CD8-positive, alpha-beta memory T cell (primary cell): ENCODE results near the gene KRT33A. TPM values are rescaled to one million over a fixed set of nuclear protein-coding genes. Genes with fewer than 3 reads are reported as not detected.
A peak's percentile ranks its signal among the peaks of the same experiment; 100 is the strongest.

ENCODE experiments used
- CTCF ChIA-PET: fragments of 350-600 bp; sonication (Branson Sonifier 250); formaldehyde crosslinking; loops from one replicate; lab custom pipeline; 2021; ENCODE audit warnings: antibody characterized with exemption; lab: Charles Lee
- POLR2A ChIA-PET: fragments of 350-600 bp; sonication (Branson Sonifier 250); formaldehyde crosslinking; loops from one replicate; lab custom pipeline; 2021; ENCODE audit warnings: antibody characterized with exemption; lab: Charles Lee
- DNase-seq, 5 donors: peaks; one replicate each; pipeline versions ENCODE4 v3.0.0 to v3.0.0-alpha.2; 2020 to 2022; ENCODE audit warnings: mixed read lengths in 1 of 5
- H3K27ac ChIP-seq: one replicate; pipeline ENCODE4 v1.7.0; 2013; ENCODE audit warnings: low read depth, mild to moderate bottlenecking, low read length, moderate library complexity
- H3K27me3 ChIP-seq: 2 replicates; pipeline ENCODE4 v1.7.0; 2013; ENCODE audit warnings: low read length, mild to moderate bottlenecking; ENCODE audit not compliant: insufficient read depth, poor library complexity, severe bottlenecking
- H3K36me3 ChIP-seq: 2 replicates; pipeline ENCODE4 v1.7.0; 2013; ENCODE audit warnings: mild to moderate bottlenecking, low read length, moderate library complexity; ENCODE audit not compliant: insufficient read depth
- H3K4me1 ChIP-seq: 2 replicates; pipeline ENCODE4 v1.7.0; 2013; ENCODE audit warnings: mild to moderate bottlenecking, low read length, moderate library complexity; ENCODE audit not compliant: insufficient read depth
- H3K4me3 ChIP-seq: 2 replicates; pipeline ENCODE4 v1.7.0; 2013; ENCODE audit warnings: mild to moderate bottlenecking, low read length
- H3K9me3 ChIP-seq: 2 replicates; pipeline ENCODE4 v1.7.0; 2013; ENCODE audit warnings: mild to moderate bottlenecking, low read length
- H3K27ac Mint-ChIP-seq, 8 donors: one replicate each; pipeline ENCODE4 v1.8.0; 2020 to 2021; ENCODE audit warnings: mixed read lengths in 8 of 8, mild to moderate bottlenecking in 6 of 8, inconsistent platforms in 3 of 8, moderate library complexity in 3 of 8
- H3K27me3 Mint-ChIP-seq, 2 donors: one replicate each; pipeline ENCODE4 v1.8.0; 2020 to 2021; ENCODE audit warnings: mixed read lengths in 2 of 2, mild to moderate bottlenecking in 1 of 2, moderate library complexity in 1 of 2
- H3K36me3 Mint-ChIP-seq, 3 donors: one replicate each; pipeline ENCODE4 v1.8.0; 2020 to 2021; ENCODE audit warnings: mixed read lengths in 3 of 3, inconsistent platforms in 1 of 3, mild to moderate bottlenecking in 1 of 3
- H3K4me1 Mint-ChIP-seq, 3 donors: one replicate each; pipeline ENCODE4 v1.8.0; 2020 to 2021; ENCODE audit warnings: mixed read lengths in 3 of 3, inconsistent platforms in 1 of 3, mild to moderate bottlenecking in 1 of 3
- H3K4me3 Mint-ChIP-seq, 7 donors: one replicate each; pipeline ENCODE4 v1.8.0; 2020 to 2021; ENCODE audit warnings: mixed read lengths in 7 of 7, mild to moderate bottlenecking in 6 of 7, moderate library complexity in 4 of 7, inconsistent platforms in 2 of 7
- H3K9me3 Mint-ChIP-seq, 5 donors: one replicate each; pipeline ENCODE4 v1.8.0; 2020 to 2022; ENCODE audit warnings: mixed read lengths in 5 of 5, mild to moderate bottlenecking in 3 of 5, moderate library complexity in 2 of 5, inconsistent platforms in 1 of 5
- polyA plus RNA-seq: library from polyadenylated mRNA; unstranded; fragments of 300-500 nt; fragmentation: Illumina TruSeq; gene quantifications from one replicate; pipeline ENCODE4 v1.2.3, GENCODE V29; 2021
- total RNA-seq, 2 experiments: library from RNA; stranded (reverse); gene quantifications; one replicate each; pipeline ENCODE4 v1.2.3, GENCODE V29; 2021

The KRT33A gene
- total and polyA plus RNA-seq, 3 experiments from 2014 or later, result not detected

- no peak overlapping the region for H3K27ac ChIP-seq
- Mint-ChIP-seq H3K27me3 (peaks cover 0 to 12% of the 10 kb centered on the region in 2 donors), H3K9me3 (peaks cover 3 to 10% (median 4%) of the 10 kb centered on the region in 5 donors), H3K4me1 (peaks cover 16 to 26% (median 18%) of the 10 kb centered on the region in 3 donors), H3K4me3 (no peak overlapping the region), H3K27ac (no peak overlapping the region), H3K36me3 (peaks cover 0 to 8% (median 0%) of the 10 kb centered on the region in 3 donors)
- no peak for DNase-seq
- H3K4me1 ChIP-seq, result peaks cover 11% of the 10 kb centered on the region
- no peaks in the 10 kb centered on the region for H3K36me3 ChIP-seq
- peaks cover 12% of the 10 kb centered on the region for H3K9me3 ChIP-seq
- no peak overlapping the region for H3K4me3 ChIP-seq
- ChIA-PET CTCF (interaction anchor here (0.8 to 1.8 kb wide), 2 partner anchors 10 to 14 kb away, joined by 3 to 5 read pairs; no protein-coding TSS in a partner anchor), POLR2A (no interaction called here)
- H3K27me3 ChIP-seq, result no peaks in the 10 kb centered on the region
Observed at GRCh38 chr17:41318231-41318630, 32.4 kb downstream of the KRT33A start.

DNA sequence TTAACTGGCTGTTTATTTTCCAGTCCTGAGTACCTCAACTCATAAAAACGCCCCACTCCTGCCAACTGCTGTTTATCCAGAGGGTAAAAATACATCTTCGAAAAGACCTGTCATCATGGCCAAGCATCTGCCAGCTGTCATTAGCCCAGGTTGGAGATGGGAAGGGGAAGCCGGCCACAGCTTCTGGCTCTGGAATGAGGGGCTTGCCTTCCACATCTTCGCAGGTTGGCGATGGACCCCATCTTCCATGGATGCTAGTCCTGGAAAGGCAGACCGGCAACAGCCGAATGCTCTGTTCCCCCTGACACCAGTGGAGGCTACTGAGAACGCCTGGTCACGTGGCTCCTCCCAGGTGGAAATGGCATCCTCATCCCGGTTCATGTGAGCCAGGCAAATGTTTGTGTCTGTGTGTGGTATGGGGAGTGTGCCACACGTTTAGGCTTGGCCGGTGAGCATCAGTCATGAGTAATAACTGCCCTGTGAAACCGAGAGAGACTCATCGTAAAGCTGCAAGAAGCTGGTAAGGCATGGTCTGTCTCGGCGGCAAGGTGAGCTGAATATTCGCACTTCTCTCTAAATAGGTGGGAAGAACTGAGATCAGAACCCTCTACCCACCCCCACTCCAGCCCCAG is 34.7 kb downstream of the KRT33A start:
- no peak for DNase-seq
- H3K9me3 Mint-ChIP-seq, result peaks cover 3 to 10% (median 4%) of the 10 kb centered on the region in 5 donors
- peaks cover 5 to 20% (median 8%) of the 10 kb centered on the region in 3 donors for H3K4me1 Mint-ChIP-seq
- no peak overlapping the region for H3K4me3 Mint-ChIP-seq
- no peak overlapping the region for H3K27ac ChIP-seq
- ChIA-PET POLR2A (no interaction called here), CTCF (no interaction called here)
- H3K36me3 ChIP-seq, result no peaks in the 10 kb centered on the region
- no peaks in the 10 kb centered on the region for H3K27me3 ChIP-seq
- peaks cover 0 to 11% (median 2%) of the 10 kb centered on the region in 3 donors for H3K36me3 Mint-ChIP-seq
- no peak overlapping the region for H3K4me3 ChIP-seq
- H3K9me3 ChIP-seq, result peaks cover 12% of the 10 kb centered on the region
- H3K27me3 Mint-ChIP-seq, result peaks cover 0 to 12% of the 10 kb centered on the region in 2 donors
- no peak overlapping the region for H3K27ac Mint-ChIP-seq
- H3K4me1 ChIP-seq, result peaks cover 4% of the 10 kb centered on the region

- DNase-seq, result no peak
- peaks cover 0 to 12% of the 10 kb centered on the region in 2 donors for H3K27me3 Mint-ChIP-seq
- H3K36me3 Mint-ChIP-seq, result peaks cover 0 to 11% (median 2%) of the 10 kb centered on the region in 3 donors
- CTCF ChIA-PET, result no interaction called here
- no peak within 1 kb of the TSS for H3K4me3 ChIP-seq
- no peak within 1 kb of the TSS for H3K27ac ChIP-seq
- no peaks in the 10 kb centered on the region for H3K36me3 ChIP-seq
- peaks cover 11% of the 10 kb centered on the region for H3K4me1 ChIP-seq
- no peak within 1 kb of the TSS for H3K4me3 Mint-ChIP-seq
- H3K9me3 ChIP-seq, result peaks cover 8% of the 10 kb centered on the region
- peak within 1 kb of the TSS in 3 of 8 donors; percentile 14 to 58 (median 23) for H3K27ac Mint-ChIP-seq
- POLR2A ChIA-PET, result no interaction called here
- no peaks in the 10 kb centered on the region for H3K27me3 ChIP-seq
- H3K9me3 Mint-ChIP-seq, result peaks cover 3 to 10% (median 3%) of the 10 kb centered on the region in 5 donors
- peaks cover 11 to 21% (median 15%) of the 10 kb centered on the region in 3 donors for H3K4me1 Mint-ChIP-seq
Observed at GRCh38 chr17:41315204-41315794, 35.3 kb downstream of the KRT33A start, which contains the start of gene KRTAP17-1. KRTAP17-1 (minus strand) TSS chr17:41315710; CDS start chr17:41315650, 60 bp downstream.

- no peaks in the 10 kb centered on the region for H3K27me3 ChIP-seq
- no peak overlapping the region for H3K4me3 ChIP-seq
- peaks cover 0 to 3% (median 2%) of the 10 kb centered on the region in 3 donors for H3K36me3 Mint-ChIP-seq
- DNase-seq, result no peak
- ChIA-PET CTCF (no interaction called here), POLR2A (no interaction called here)
- H3K9me3 ChIP-seq, result no peaks in the 10 kb centered on the region
- H3K4me3 Mint-ChIP-seq, result peak overlapping the region in 1 of 7 donors; percentile 45
- H3K27ac ChIP-seq, result no peak overlapping the region
- no peaks in the 10 kb centered on the region for H3K9me3 Mint-ChIP-seq
- peaks cover 50 to 63% (median 56%) of the 10 kb centered on the region in 3 donors for H3K4me1 Mint-ChIP-seq
- no peaks in the 10 kb centered on the region for H3K36me3 ChIP-seq
- H3K27ac Mint-ChIP-seq, result peak overlapping the region in 6 of 8 donors; percentile 16 to 95 (median 60)
- peaks cover 2 to 10% of the 10 kb centered on the region in 2 donors for H3K27me3 Mint-ChIP-seq
- peaks cover 48% of the 10 kb centered on the region for H3K4me1 ChIP-seq
Observed at GRCh38 chr17:41311111-41311510, 39.5 kb downstream of the KRT33A start.

- DNase-seq, result peak in 4 of 5 donors; percentile 42 to 82 (median 60)
- CTCF ChIA-PET, result interaction anchor here (1.0 to 1.9 kb wide), 9 partner anchors 9 to 399 kb away, joined by 3 to 28 read pairs (median 4); no protein-coding TSS in a partner anchor
- H3K27ac ChIP-seq, result peak within 1 kb of the TSS; percentile 55
Observed at GRCh38 chr17:41308918-41309359, 41.7 kb downstream of the KRT33A start, which contains the start of gene KRTAP16-1. KRTAP16-1 (minus strand) TSS chr17:41309309; CDS start chr17:41309253, 56 bp downstream.

GRCh38 chr17:41308251-41308917 is 42.2 kb downstream of the KRT33A start:
- peaks cover 0 to 4% (median 3%) of the 10 kb centered on the region in 3 donors for H3K36me3 Mint-ChIP-seq
- peak overlapping the region; percentile 95 to 100 (median 98) for H3K27ac Mint-ChIP-seq
- Histone ChIP-seq H3K4me3 (peak overlapping the region; percentile 35), H3K27me3 (no peaks in the 10 kb centered on the region), H3K4me1 (peaks cover 48% of the 10 kb centered on the region), H3K9me3 (no peaks in the 10 kb centered on the region), H3K27ac (peak overlapping the region; percentile 55), H3K36me3 (no peaks in the 10 kb centered on the region)
- POLR2A ChIA-PET, result interaction anchor here (0.6 to 2.1 kb wide), 6 partner anchors 14 to 490 kb away, joined by 3 to 11 read pairs (median 5); partner anchors contain the start of gene EIF1
- peak overlapping the region; percentile 66 to 86 (median 71) for H3K4me3 Mint-ChIP-seq
- CTCF ChIA-PET, result interaction anchor here (1.0 to 1.9 kb wide), 9 partner anchors 10 to 398 kb away, joined by 3 to 28 read pairs (median 4); no protein-coding TSS in a partner anchor
- H3K4me1 Mint-ChIP-seq, result peaks cover 52 to 66% (median 58%) of the 10 kb centered on the region in 3 donors
- peaks cover 0 to 2% of the 10 kb centered on the region in 2 donors for H3K27me3 Mint-ChIP-seq
- DNase-seq, result peak; percentile 72 to 95 (median 92)
- no peaks in the 10 kb centered on the region for H3K9me3 Mint-ChIP-seq

More at GRCh38 chr17:41308918-41309359, 41.7 kb downstream of the KRT33A start, which contains the start of gene KRTAP16-1:
- peaks cover 0 to 2% of the 10 kb centered on the region in 2 donors for H3K27me3 Mint-ChIP-seq
- H3K4me3 Mint-ChIP-seq, result peak within 1 kb of the TSS; percentile 66 to 86 (median 71)
- H3K4me1 Mint-ChIP-seq, result peaks cover 52 to 66% (median 58%) of the 10 kb centered on the region in 3 donors
- POLR2A ChIA-PET, result interaction anchor here (1.0 to 2.1 kb wide), 5 partner anchors 14 to 490 kb away, joined by 3 to 11 read pairs (median 5); partner anchors contain the start of gene EIF1
- no peaks in the 10 kb centered on the region for H3K9me3 Mint-ChIP-seq
- H3K36me3 ChIP-seq, result no peaks in the 10 kb centered on the region
- no peaks in the 10 kb centered on the region for H3K27me3 ChIP-seq
- H3K4me1 ChIP-seq, result peaks cover 48% of the 10 kb centered on the region
- H3K4me3 ChIP-seq, result peak within 1 kb of the TSS; percentile 35
- H3K27ac Mint-ChIP-seq, result peak within 1 kb of the TSS; percentile 95 to 100 (median 98)
- H3K9me3 ChIP-seq, result no peaks in the 10 kb centered on the region
- peaks cover 0 to 4% (median 3%) of the 10 kb centered on the region in 3 donors for H3K36me3 Mint-ChIP-seq

DNA sequence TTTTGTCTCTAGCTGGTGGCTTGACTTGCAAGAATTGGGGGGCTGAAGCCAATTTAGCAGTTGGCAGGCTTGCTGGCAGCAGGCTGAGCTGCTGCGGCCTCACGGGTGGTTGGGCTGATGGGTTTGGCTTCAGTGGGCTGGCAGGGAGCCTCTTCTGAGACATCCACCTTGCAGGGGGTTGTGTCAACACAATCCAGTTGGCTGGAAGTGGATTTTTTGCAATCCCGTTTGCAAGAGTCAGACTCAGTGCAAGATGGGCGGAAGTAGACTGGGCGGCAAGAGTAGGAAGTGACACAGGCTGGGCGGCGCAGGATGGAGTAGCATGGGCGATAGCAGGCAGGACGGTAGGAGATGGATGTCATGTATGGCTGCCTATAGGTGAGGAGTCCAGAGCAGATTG is 43.0 kb downstream of the KRT33A start:
- Mint-ChIP-seq H3K4me1 (peaks cover 52 to 66% (median 58%) of the 10 kb centered on the region in 3 donors), H3K27ac (peak overlapping the region; percentile 95 to 100 (median 98)), H3K36me3 (peaks cover 0 to 4% (median 3%) of the 10 kb centered on the region in 3 donors), H3K4me3 (peak overlapping the region; percentile 66 to 86 (median 71)), H3K27me3 (peaks cover 0 to 2% of the 10 kb centered on the region in 2 donors), H3K9me3 (no peaks in the 10 kb centered on the region)
- no peaks in the 10 kb centered on the region for H3K9me3 ChIP-seq
- no peaks in the 10 kb centered on the region for H3K36me3 ChIP-seq
- H3K27me3 ChIP-seq, result no peaks in the 10 kb centered on the region
- peak overlapping the region; percentile 55 for H3K27ac ChIP-seq
- H3K4me1 ChIP-seq, result peaks cover 48% of the 10 kb centered on the region
- ChIA-PET POLR2A (interaction anchor here (0.6 to 2.1 kb wide), 5 partner anchors 15 to 489 kb away, joined by 4 to 11 read pairs (median 5); partner anchors contain the start of gene EIF1), CTCF (interaction anchor here (1.3 to 1.9 kb wide), 3 partner anchors 11 to 32 kb away, joined by 5 to 28 read pairs (median 7); no protein-coding TSS in a partner anchor)
- H3K4me3 ChIP-seq, result no peak overlapping the region
- no peak for DNase-seq
